DMS53 (cell line): ENCODE measurements around the gene RAB20.
"Not testable (repeated sequence)": the region's sequence is repeated elsewhere in the genome, so short reads cannot be mapped to it uniquely, and the experiment has no call there.

Source experiments
- DNase-seq: peaks from one replicate; lab custom pipeline; 2025; lab: John Stamatoyannopoulos, UW

Gene RAB20

DNA sequence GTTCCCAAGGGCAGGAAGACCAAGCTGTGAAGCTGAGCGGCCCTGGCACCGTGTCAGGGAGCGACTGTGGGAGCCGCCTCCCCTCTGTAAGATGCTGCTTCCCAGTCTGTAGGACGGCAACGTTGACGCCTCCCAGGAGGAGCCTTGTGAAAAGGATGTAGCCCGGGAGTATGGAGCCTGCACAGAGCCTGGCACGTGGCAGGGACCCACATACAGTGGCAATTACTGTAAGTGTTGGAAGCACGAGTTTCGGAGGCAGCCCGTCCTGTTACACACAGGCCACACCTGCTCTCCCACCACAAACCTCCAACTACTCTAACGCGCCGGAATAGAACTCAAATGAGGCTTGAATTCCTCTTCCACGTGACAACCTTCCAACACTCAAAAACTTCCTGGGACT lies 6.6 kb downstream of the RAB20 start:
- no peak for DNase-seq

DNA sequence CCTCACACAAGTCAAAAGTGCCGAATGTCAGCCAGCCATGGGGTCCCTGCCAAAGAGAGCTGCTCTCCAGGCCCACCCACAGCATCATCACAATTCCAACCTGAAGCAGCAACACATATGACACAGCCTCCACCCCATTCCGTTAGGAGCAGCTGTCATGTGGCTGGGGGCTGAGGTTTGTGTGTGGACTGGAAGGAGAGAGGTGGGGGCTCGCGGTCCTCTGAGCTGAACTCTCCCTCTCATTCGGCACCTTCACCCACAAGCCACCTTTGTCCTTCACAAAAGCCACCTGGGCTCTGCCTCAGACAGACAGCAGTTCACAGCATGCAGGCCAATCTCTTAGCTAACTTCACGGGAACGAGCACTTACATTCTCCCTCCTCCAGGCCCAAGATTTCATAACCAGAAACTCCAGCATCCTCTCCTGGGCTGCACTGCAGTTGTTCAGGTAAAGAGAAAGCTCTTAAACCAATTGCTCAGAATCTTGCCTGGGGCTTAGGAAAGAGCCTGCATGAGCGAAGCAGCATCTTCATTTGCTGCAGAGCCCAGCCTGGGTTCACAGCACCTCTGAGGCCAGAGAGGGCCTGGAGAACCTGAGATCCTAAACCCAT lies 7.2 kb downstream of the RAB20 start:
- DNase-seq: no peak

DNA sequence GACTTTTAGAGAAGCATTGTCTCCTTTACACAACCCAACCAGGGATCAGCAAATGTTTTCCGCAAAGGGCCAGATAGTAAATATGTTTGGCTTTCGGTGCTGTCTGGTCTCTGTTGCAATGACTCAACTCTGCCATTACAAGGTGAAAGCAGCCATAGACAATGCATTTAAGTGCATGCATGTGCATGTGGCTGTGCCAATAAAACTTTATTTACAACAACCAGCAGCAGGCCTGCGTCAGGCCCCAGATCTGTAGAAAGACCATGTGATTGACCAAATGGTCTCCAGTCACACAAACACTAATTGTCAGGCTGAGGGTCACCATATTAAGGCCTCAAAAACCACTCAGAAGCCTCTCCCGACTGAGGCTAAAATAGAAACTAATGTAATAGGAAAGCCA lies 8.1 kb downstream of the RAB20 start:
- no peak for DNase-seq

DNA sequence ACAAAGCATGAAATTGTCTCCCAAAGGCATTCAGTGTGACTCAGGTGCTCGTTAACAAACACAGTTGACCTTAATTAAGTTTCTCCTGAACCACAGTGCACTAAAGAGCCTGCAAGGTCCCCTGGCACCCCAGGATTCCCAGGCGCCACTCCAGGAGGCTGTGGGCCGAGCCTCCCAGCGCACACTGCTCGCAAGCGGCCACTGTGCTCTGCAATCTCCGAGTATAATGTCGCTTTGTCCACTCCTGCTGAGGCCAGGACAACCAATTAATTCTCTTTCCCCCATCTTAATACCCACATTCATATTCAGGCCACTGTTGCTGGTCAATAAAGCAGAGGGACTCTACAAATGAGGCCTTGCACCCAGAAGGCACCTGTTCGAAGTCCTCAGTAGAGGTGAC lies 8.8 kb downstream of the RAB20 start:
- no peak for DNase-seq

DNA sequence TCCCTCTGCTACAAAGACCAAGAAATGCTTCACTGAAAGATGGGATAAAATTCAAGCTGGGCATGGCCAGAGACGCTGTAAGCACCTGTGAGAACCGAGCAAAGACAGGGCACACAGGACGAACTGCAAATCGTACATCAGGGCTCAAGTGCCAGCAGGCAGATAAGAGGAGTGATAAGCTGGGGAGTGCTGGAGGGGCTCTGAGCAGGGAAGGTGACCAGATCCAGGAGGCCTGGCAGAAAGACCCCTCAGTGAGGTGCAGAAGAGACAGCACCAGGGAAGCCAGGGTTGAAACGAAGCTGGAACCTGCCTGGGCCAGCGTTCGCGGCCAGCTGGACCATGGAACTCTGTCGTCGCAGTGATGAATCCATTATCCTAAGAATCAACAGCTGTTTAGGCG lies 10.2 kb downstream of the RAB20 start:
- no peak for DNase-seq

DNA sequence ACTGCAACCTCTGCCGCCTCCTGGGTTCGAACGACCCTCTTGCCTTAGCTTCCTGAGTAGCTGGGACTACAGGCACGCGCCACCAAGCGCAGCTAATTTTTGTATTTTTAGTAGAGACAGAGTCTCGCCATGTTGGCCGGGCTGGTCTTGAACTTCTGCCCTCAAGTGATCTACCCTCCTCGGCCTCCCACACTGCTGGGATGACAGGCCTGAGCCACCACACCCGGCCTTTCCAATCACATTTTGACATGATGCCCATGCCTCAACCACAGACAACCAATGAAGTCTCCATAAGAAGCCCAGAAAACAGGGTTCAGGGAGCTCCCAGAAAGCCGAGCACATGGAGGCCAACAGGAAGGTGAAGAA lies 11.7 kb downstream of the RAB20 start:
- DNase-seq: no peak

- no peak for DNase-seq
These were observed 12.4 kb downstream of the RAB20 start for GRCh38 chr13:110548891-110549794.

GRCh38 chr13:110546926-110547325 lies 14.6 kb downstream of the RAB20 start:
- DNase-seq: peak; percentile 27

DNA sequence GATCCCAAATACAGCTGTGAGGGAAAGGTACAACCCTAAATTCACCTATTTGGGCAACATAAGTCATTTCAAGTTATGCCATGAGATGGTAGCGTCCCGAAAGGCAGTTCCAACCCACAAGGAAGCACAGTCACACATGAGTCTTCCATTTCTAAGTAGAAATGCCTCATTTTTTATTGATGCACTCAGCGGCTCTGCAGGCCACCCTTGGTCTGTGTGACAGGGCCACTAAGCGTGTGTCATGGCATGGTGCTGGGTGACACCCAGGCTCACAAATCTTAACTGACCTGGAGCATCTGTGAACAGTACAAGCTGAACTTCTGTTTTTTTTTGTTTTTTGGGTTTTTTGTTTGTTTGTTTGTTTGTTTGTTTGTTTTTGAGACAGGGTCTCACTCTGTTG lies 15.1 kb downstream of the RAB20 start:
- no peak for DNase-seq

DNA sequence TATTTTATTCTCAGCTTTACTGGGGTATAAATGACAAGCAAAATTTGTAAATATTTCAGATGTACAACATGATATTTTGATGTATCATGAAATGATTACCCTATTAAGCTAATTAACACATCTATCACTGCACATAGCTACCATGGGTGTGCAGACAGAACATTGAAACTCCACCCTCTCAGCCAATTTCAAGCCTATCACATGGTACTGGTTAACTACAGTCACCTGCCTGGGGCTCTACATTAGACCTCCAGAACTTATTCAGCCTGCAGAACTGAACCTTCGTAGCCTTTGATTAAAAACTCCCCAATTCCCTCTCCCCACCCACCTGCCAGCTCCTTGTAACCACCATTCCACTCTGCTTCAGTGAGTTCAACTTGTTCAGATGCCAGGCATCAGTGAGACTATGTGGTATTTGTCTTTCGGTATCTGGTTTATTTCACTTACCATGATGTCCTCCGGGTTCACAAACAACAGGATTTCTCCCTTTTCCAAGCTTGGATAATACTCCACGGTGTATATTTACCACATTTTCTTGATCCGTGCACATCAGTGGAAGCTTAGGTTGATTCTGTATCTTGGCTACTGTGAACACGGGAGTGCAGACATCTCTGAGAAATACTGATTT lies 19.2 kb downstream of the RAB20 start:
- DNase-seq: no peak

DNA sequence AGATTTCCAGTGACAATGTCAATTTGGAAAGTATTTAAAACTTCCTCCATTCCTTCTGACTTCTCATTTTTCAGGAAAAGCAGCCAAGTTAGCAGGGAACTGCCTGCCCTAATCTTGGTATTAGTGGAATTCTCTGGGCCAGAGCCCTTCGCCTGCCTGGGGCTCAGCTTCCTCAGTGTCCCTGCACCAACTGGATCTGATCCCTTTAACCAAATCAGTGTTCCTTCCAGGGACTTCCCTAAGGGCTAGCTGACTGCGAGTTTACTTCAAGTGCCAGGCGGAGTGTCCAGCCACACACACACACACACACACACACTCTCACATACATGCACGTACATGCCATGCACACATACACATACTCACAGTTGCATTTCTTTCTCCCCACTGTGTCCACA lies 20.0 kb downstream of the RAB20 start:
- no peak for DNase-seq

GRCh38 chr13:110540871-110541525 lies 20.5 kb downstream of the RAB20 start:
- DNase-seq: no peak

GRCh38 chr13:110539894-110540293 lies 21.6 kb downstream of the RAB20 start:
- DNase-seq: no peak

DNA sequence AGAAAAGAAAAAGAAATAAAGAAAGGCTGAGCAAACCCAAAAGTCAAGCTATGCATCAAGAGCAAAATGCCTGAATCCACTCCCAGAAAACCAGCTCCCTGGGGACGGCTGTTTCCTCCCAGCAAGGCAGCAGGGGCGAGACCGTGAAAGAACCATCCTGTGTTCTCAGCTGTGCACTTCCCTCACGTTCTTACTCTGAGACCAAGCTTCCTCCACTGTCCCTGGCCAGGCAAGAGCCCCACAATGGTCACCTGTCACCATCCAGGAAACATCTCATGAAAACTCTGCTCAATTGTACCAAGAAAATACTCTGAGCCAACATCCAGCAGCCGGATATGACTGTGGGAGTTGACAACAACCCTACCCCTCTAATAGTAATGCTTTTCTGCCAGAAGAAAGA lies 22.9 kb downstream of the RAB20 start:
- DNase-seq: peak; percentile 70

DNA sequence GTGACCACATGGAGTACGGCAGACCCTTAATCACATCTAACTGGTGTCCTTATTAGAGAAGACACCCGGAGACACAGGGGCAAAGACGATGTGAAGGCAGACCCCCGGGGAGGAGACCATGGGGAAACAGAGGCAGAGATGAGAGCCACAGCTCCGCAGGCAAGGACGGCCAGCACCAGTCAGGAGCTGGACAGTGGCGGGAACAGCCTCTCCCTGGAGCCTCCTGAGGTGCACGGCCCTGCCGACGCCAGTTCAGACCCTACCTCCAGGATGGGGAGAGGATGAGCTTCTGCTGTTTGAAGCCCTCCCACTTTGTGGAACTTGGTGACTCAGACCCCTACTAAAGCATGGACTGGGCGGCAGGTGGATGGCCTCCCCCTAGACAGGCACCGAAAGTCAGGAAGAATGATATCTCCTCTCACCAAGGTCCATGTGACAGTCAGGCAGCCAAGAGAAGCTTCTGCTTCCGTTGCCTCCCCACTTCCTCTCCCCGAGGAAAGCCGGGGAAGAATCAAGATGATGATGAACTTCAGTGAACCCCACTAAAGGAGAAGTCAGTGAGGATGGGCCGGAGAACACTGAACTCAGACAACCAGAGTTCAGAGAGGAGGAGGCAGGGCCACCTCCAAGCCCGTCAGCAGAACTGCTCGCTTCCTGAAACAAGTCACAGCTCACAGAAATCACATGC lies 25.4 kb downstream of the RAB20 start:
- DNase-seq: no peak

DNA sequence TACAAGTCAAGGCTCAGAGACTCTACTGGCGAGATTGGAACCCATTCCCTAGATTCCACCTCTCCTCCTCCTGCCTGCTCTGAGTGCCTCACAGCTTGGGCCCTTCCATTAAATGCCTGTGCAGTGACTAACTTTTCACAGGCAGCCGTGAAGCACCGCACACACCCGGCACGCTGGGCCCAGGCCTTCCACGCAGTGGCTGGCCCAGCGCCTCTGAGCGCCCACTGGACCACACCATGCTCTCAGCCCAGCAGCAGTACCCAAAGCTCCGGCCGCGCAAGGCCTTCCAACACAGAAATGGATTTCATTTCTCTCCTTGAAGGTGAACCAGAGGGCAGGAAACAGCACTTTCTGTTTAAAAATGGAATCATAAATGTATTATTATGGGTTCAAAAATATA lies 26.0 kb downstream of the RAB20 start:
- no peak for DNase-seq

- no peak for DNase-seq
These were observed 27.5 kb downstream of the RAB20 start for GRCh38 chr13:110533771-110534670.

GRCh38 chr13:110532258-110532657 lies 29.3 kb downstream of the RAB20 start:
- not testable (repeated sequence) for DNase-seq

DNA sequence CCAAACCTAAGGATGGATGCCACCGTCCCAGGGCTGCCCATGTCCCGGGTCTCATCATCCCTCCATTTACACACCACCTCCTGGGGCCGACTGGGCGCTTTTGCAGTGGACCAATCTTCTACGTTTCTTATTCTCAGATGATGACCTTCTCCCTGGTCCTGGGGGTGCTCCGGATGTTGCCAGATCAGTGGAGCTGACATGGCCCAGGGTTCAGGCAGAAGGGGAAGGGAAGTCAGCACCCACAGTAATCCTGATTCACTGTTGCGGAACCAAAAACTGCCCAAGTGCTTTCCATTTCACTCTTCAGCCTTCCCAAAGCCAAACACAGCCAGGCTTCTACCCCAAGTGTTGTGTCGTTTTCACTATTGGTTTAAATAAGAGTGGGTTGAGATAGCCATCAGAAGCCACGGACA lies 29.8 kb downstream of the RAB20 start:
- no peak for DNase-seq

GRCh38 chr13:110531100-110531499 lies 30.4 kb downstream of the RAB20 start:
- no peak for DNase-seq
